HG02763 (cell line): Measurements from ENCODE around the gene TFF2.

Experiments
- ATAC-seq: cut with Tn5 transposase; IDR thresholded peaks from one replicate; pipeline ENCODE4 v1.9.1; 2021; ENCODE audit warnings: mild to moderate bottlenecking, moderate library complexity; ENCODE audit not compliant: unreplicated experiment

Gene TFF2

DNA sequence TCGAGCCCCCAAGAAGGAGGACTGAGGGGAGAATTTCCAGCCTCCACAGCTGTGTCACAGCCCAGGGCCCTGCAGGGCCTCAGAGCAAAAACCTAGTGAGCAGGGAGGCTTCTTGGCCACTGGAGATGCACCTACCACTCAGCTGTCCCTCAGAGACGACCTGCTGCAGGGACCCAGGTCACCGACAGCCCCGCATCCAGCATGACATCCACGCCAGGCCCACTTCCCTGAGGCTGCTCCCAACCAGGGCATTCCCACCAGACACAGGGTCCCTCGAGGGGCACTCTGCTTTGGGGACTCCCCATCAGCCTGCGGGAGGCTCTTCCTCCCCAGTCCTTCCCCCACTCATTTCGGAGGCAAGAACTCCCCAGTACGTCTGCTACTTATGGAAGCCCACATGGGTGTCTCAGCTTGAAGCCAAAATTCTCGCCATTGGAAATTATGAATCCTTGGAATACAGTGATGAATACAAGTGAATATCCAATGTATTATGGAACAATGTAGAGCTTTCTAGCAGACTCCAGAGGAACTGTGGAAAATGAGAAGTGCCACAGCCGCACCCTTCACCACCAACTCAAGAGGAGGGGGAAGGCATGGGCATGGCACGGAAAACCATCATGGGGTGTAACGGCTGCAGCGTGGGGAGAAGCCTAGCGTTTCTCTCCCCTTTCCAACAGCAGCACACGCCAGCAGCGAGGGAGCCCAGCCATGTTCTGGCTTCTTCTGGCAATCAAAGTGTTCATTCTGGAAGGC lies 42.5 kb downstream of the TFF2 start:
- no peak for ATAC-seq

GRCh38 chr21:42307106-42307505 lies 43.7 kb downstream of the TFF2 start:
- ATAC-seq = no peak

- no peak for ATAC-seq
Measured at GRCh38 chr21:42306366-42307035, 44.3 kb downstream of the TFF2 start.

DNA sequence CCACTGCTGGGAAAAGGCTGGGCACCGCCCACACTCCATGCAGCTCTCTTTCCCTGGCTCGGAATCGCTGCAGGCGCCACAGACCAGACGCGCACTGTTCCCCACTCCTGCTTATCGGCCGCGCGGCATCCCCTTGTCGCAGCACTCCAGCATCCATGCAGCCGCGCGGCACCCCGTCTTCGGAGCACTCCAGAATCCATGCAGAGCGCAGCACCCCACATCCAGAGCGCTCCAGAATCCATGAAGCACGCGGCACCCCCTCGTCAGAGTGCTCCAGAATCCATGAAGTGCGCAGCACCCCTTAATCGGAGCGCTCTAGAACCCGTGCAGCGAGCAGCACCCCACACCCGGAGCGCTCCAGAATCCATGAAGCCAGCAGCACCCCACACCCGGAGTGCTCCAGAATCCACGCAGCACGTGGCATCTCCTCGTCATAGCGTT lies 45.1 kb downstream of the TFF2 start:
- no peak for ATAC-seq

GRCh38 chr21:42304556-42305454 lies 46.0 kb downstream of the TFF2 start:
- no peak for ATAC-seq

DNA sequence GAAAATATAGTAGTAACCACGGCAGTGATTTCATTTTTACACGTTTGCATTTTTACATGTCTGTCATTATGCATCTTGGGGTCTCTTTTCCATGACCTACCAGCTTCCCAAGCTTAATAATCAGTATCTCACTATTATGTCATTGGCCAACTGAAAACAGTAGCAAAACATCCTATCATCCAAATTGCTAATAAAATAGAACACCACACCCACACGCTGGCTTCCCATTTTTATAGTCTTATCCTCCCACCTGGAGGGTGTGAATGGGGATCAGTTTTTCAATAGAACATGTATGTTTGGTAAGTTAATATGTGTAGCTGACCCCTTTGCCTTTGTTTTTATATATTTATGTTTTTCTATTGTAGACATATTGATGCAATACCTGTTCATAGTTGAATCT lies 47.4 kb downstream of the TFF2 start:
- no peak for ATAC-seq

- ATAC-seq = no peak
Measured at GRCh38 chr21:42302794-42303193, 48.0 kb downstream of the TFF2 start.

GRCh38 chr21:42302076-42302650 lies 48.6 kb downstream of the TFF2 start:
- ATAC-seq = no peak

GRCh38 chr21:42301371-42302075 lies 49.3 kb downstream of the TFF2 start:
- no peak for ATAC-seq

GRCh38 chr21:42300956-42301355 lies 49.8 kb downstream of the TFF2 start:
- ATAC-seq = no peak

DNA sequence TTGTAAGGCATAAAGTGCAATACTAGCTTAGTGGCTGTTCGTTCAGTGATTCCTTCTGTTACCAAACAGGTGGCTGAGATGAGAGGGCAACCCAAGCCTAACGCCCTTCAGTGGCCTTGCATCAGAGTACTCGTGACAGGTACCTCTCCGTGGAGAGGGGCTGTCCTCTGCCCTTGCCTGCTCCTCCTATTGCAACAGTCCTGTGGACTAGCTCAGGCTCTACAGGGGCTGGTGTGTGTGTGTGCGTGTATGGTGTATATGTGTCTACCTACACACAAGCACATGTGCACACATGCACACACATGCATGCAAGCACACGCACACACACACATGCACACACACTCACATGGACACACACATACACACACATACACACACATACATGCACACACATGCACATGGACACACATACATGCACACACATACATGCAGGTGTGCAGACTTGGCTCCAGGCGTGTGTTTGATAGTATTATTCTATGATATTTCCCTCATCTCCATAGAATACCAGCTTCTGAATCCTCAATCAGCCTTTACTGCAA lies 50.7 kb downstream of the TFF2 start:
- no peak for ATAC-seq

GRCh38 chr21:42299324-42300044 lies 51.3 kb downstream of the TFF2 start:
- ATAC-seq = no peak

GRCh38 chr21:42298657-42299056 lies 52.1 kb downstream of the TFF2 start:
- no peak for ATAC-seq

DNA sequence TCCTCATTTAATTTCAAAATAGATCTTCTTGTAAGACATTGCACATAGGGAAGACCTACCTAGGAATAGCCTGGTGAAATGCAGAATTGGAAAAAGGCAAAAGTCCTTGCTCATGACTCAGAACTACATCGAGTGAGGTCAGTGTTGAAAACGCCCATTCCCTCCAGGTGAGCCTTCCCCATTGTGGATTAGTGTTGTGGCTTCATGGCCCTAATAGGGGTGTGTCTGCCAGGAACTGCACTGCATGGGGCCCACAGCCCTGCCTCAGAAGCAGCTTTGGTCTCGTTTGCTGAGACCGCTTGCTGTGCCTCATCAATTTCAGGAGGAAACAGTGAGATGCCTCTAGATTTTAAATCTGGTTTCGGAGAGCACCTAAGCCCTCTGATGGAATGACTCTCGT lies 52.6 kb downstream of the TFF2 start:
- ATAC-seq = no peak

- no peak for ATAC-seq
Measured at GRCh38 chr21:42297377-42297776, 53.4 kb downstream of the TFF2 start.

GRCh38 chr21:42296501-42296900 lies 54.3 kb downstream of the TFF2 start:
- no peak for ATAC-seq
